Measurements from ENCODE around the gene KRTAP12-4.

GRCh38 chr21:44618909-44619308 lies 35.5 kb downstream of the KRTAP12-4 start:
- TF ChIP-seq CTCF (IDR thresholded peaks at IDR 0.05; ENCODE audit: low read length), result no peak
- no peak for TF ChIP-seq EZH2 (IDR thresholded peaks at IDR 0.05; ENCODE audit: borderline replicate concordance, low read length)

All from OCI-LY1 (cell line).